Astrocyte (in vitro differentiated cells and primary cell): ENCODE measurements around the gene PRKCE. TPM values are rescaled to one million over a fixed set of nuclear protein-coding genes. Genes with fewer than 3 reads are reported as not detected.

ENCODE experiments used
- DNase-seq: peaks from one replicate; pipeline ENCODE4 v3.0.0-alpha.2; 2010; ENCODE audit warnings: low read depth
- FAIRE-seq: peaks from 2 replicates; lab custom pipeline; 2011; peaks lifted over from hg19 to GRCh38; lab: Jason Lieb, UNC
- H2AFZ ChIP-seq: 2 replicates; pipeline ENCODE4 v1.6.0; 2012; ENCODE audit warnings: low read depth, low read length, inconsistent platforms
- H3K27ac ChIP-seq: 2 replicates; pipeline ENCODE4 v1.5.1; 2011; ENCODE audit warnings: low read depth, low read length, inconsistent platforms
- H3K27me3 ChIP-seq: 2 replicates; pipeline ENCODE4 v1.6.0; 2011; ENCODE audit warnings: low read length, inconsistent platforms; ENCODE audit not compliant: insufficient read depth
- H3K36me3 ChIP-seq: 2 replicates; pipeline ENCODE4 v1.5.1; 2011; ENCODE audit warnings: low read length, inconsistent platforms; ENCODE audit not compliant: insufficient read depth
- H3K4me1 ChIP-seq: 2 replicates; pipeline ENCODE4 v1.5.1; 2011; ENCODE audit warnings: low read length, inconsistent platforms; ENCODE audit not compliant: insufficient read depth
- H3K4me2 ChIP-seq: 2 replicates; pipeline ENCODE4 v1.6.0; 2012; ENCODE audit warnings: low read length, inconsistent platforms
- H3K4me3 ChIP-seq: 2 replicates; pipeline ENCODE4 v1.5.1; 2011; ENCODE audit warnings: low read depth, mild to moderate bottlenecking, low read length, inconsistent platforms; ENCODE audit not compliant: insufficient read depth
- H3K79me2 ChIP-seq: 2 replicates; pipeline ENCODE4 v1.6.0; 2012; ENCODE audit warnings: mild to moderate bottlenecking, low read length, inconsistent platforms; ENCODE audit not compliant: insufficient read depth
- H3K9ac ChIP-seq: 2 replicates; pipeline ENCODE4 v1.6.0; 2012; ENCODE audit warnings: mild to moderate bottlenecking, low read length, inconsistent platforms
- H3K9me3 ChIP-seq: 2 replicates; pipeline ENCODE4 v1.5.1; 2012; ENCODE audit warnings: low read depth, mild to moderate bottlenecking, low read length, inconsistent platforms; ENCODE audit not compliant: insufficient read depth
- H4K20me1 ChIP-seq: 2 replicates; pipeline ENCODE4 v1.6.0; 2012; ENCODE audit warnings: low read length, inconsistent platforms; ENCODE audit not compliant: insufficient read depth
- H3K27ac Mint-ChIP-seq: one replicate; pipeline ENCODE4 v1.8.0; 2021; ENCODE audit warnings: mild to moderate bottlenecking, mixed read lengths; ENCODE audit not compliant: unreplicated experiment
- H3K27me3 Mint-ChIP-seq: one replicate; pipeline ENCODE4 v1.8.0; 2021; ENCODE audit warnings: low read depth, mixed read lengths; ENCODE audit not compliant: unreplicated experiment
- H3K36me3 Mint-ChIP-seq: one replicate; pipeline ENCODE4 v1.8.0; 2021; ENCODE audit warnings: low read depth, mixed read lengths; ENCODE audit not compliant: unreplicated experiment
- H3K4me1 Mint-ChIP-seq: one replicate; pipeline ENCODE4 v1.8.0; 2021; ENCODE audit warnings: low read depth, mixed read lengths; ENCODE audit not compliant: unreplicated experiment
- H3K4me3 Mint-ChIP-seq: one replicate; pipeline ENCODE4 v1.8.0; 2021; ENCODE audit warnings: mild to moderate bottlenecking, moderate library complexity, mixed read lengths; ENCODE audit not compliant: unreplicated experiment
- H3K9me3 Mint-ChIP-seq: one replicate; pipeline ENCODE4 v1.8.0; 2021; ENCODE audit warnings: mild to moderate bottlenecking, mixed read lengths; ENCODE audit not compliant: unreplicated experiment
- CTCF ChIP-seq: IDR thresholded peaks from 2 replicates; pipeline ENCODE4 v1.5.1; 2011; ENCODE audit warnings: low read depth, mild to moderate bottlenecking, inconsistent platforms, low read length, moderate library complexity; ENCODE audit not compliant: insufficient read depth
- EZH2 ChIP-seq: IDR thresholded peaks from 2 replicates; pipeline ENCODE4 v1.6.1; 2012; ENCODE audit warnings: mild to moderate bottlenecking, low read length, inconsistent platforms; ENCODE audit not compliant: insufficient read depth
- total RNA-seq: library from RNA; stranded (reverse); gene quantifications from 2 replicates; pipeline ENCODE4 v1.2.1, GENCODE V29; 2021

Gene PRKCE
- total RNA-seq, 1 donor from 2014 or later = 12.8 TPM

- peaks cover 10% of the 10 kb centered on the region for H3K27me3 Mint-ChIP-seq
These were observed 65.4 kb downstream of the PRKCE start for GRCh38 chr2:45716915-45717314.

GRCh38 chr2:45720210-45720609 is 68.7 kb downstream of the PRKCE start:
- FAIRE-seq = no peak
- H3K9ac ChIP-seq = no peak overlapping the region
- no peaks in the 10 kb centered on the region for H3K36me3 ChIP-seq
- H3K4me2 ChIP-seq = no peak overlapping the region
- H3K27ac ChIP-seq = no peak overlapping the region
- peaks cover 13% of the 10 kb centered on the region for H4K20me1 ChIP-seq
- Mint-ChIP-seq H3K4me1 (peaks cover 3% of the 10 kb centered on the region), H3K36me3 (peaks cover 6% of the 10 kb centered on the region), H3K27me3 (peaks cover 9% of the 10 kb centered on the region), H3K9me3 (no peaks in the 10 kb centered on the region), H3K27ac (no peak overlapping the region), H3K4me3 (no peak overlapping the region)
- H3K79me2 ChIP-seq = no peaks in the 10 kb centered on the region
- H3K27me3 ChIP-seq = no peaks in the 10 kb centered on the region
- no peak for DNase-seq
- TF ChIP-seq EZH2 (no peak), CTCF (no peak)
- no peak overlapping the region for H2AFZ ChIP-seq
- no peak overlapping the region for H3K4me3 ChIP-seq
- H3K9me3 ChIP-seq = no peaks in the 10 kb centered on the region
- H3K4me1 ChIP-seq = peaks cover 3% of the 10 kb centered on the region

More at GRCh38 chr2:45716915-45717314, 65.4 kb downstream of the PRKCE start:
- no peak for TF ChIP-seq CTCF
- TF ChIP-seq EZH2 = no peak
- Histone ChIP-seq H3K36me3 (no peaks in the 10 kb centered on the region), H3K79me2 (no peaks in the 10 kb centered on the region), H3K4me2 (no peak overlapping the region), H4K20me1 (peaks cover 23% of the 10 kb centered on the region), H3K4me1 (no peaks in the 10 kb centered on the region), H2AFZ (no peak overlapping the region), H3K27ac (no peak overlapping the region), H3K27me3 (no peaks in the 10 kb centered on the region), H3K4me3 (no peak overlapping the region), H3K9ac (no peak overlapping the region), H3K9me3 (no peaks in the 10 kb centered on the region)
- no peak overlapping the region for H3K4me3 Mint-ChIP-seq
- DNase-seq (no peak), FAIRE-seq (no peak)
- peaks cover 4% of the 10 kb centered on the region for H3K36me3 Mint-ChIP-seq
- no peak overlapping the region for H3K27ac Mint-ChIP-seq
- H3K9me3 Mint-ChIP-seq = no peaks in the 10 kb centered on the region
- no peaks in the 10 kb centered on the region for H3K4me1 Mint-ChIP-seq

- no peaks in the 10 kb centered on the region for H3K9me3 Mint-ChIP-seq
- H3K79me2 ChIP-seq = no peaks in the 10 kb centered on the region
These were observed 69.7 kb downstream of the PRKCE start for GRCh38 chr2:45721150-45721549.

More at GRCh38 chr2:45721150-45721549, 69.7 kb downstream of the PRKCE start:
- Histone ChIP-seq H4K20me1 (peaks cover 7% of the 10 kb centered on the region), H3K9ac (no peak overlapping the region), H3K36me3 (no peaks in the 10 kb centered on the region), H3K4me3 (no peak overlapping the region), H3K4me1 (peaks cover 3% of the 10 kb centered on the region), H3K9me3 (no peaks in the 10 kb centered on the region), H3K27ac (no peak overlapping the region), H2AFZ (no peak overlapping the region), H3K4me2 (no peak overlapping the region), H3K27me3 (no peaks in the 10 kb centered on the region)
- Mint-ChIP-seq H3K27me3 (peaks cover 2% of the 10 kb centered on the region), H3K36me3 (peaks cover 2% of the 10 kb centered on the region), H3K4me1 (peaks cover 3% of the 10 kb centered on the region), H3K4me3 (no peak overlapping the region), H3K27ac (no peak overlapping the region)
- no peak for FAIRE-seq
- no peak for DNase-seq
- TF ChIP-seq CTCF (no peak), EZH2 (no peak)
